HG03060 (cell line): ENCODE data around the gene AHNAK.
"Not testable (repeated sequence)": the region's sequence is repeated elsewhere in the genome, so short reads cannot be mapped to it uniquely, and the experiment has no call there.

Experiments used
- ATAC-seq: cut with Tn5 transposase; IDR thresholded peaks from one replicate; pipeline ENCODE4 v1.9.1; 2021; ENCODE audit warnings: low read depth, moderate number of reproducible peaks; ENCODE audit not compliant: unreplicated experiment

The AHNAK gene

DNA sequence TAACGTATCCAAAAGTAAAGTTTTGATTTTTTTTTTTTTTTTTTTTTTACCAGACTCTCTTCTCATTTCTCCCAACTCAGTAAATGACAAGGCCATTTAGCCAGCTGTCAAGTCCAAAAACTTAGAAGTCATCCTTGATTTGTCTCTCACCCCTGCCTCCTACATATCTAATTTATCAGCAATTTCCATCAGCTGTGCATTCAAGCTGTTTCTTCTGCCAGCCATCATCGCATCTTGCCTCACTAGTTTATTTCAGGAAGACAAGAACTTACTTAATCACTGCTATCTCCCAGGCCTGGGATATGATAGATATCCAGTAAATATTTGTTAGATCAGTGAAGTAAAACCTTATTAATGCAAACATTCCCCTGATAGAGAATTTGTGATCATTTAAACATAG lies 80.2 kb downstream of the AHNAK start:
- ATAC-seq, result no peak

DNA sequence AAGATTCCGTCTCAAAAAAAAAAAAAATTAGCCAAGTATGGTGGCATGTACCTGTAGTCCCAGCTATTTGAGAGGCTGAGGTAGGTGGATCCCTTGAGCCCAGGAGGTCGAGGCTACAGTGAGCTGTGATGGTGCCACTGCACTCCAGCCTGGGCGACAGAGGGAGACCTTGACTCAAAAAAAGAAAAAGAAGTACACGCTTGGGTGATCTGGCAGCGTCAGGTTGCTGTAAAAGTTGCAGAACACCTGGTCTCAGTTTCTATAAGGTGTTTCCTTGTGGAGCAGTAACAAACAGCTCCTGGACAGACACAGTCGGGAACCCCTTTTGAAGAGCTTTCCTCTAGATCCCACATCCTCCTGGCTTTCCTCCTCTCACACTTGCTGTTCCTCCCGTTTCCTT lies 82.0 kb downstream of the AHNAK start:
- no peak for ATAC-seq

DNA sequence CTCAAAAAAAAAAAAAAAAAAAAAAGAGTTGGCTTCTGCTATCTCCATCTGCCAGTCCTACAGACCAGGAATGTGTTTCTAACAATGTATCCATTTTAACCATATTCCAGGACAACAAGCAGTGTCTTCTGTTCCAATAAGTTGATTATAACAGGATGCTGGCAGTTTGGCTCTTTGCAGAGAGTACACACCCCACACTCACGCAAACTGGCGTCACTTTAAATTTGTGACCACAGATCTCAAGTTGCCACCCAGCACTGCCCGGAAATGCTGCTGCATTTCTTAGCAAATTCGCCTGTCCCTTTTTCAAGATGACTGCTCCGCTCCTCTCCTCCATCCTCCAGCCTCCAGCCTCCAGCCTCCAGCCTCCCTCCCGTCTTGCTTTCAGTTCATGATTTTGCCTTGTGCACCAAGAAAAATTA lies 83.5 kb downstream of the AHNAK start:
- ATAC-seq, result no peak

DNA sequence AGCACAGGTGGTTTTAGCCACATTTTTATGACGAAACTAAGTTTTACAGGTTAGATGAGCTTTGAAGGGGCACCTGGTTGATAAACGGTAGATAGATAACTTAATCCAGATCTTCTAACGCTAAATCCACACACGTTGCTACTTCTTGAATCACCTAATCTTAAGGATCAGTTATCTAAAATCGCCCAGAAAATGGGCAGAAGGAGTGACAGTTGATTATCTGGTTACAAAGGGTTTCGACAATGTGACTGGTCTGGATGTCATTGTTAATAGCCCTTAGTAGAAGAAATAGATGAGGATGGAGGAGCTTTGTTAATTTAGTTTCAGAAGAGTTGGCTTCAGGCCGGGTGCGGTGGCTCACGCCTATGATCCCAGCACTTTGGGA lies 84.1 kb downstream of the AHNAK start:
- ATAC-seq, result no peak

DNA sequence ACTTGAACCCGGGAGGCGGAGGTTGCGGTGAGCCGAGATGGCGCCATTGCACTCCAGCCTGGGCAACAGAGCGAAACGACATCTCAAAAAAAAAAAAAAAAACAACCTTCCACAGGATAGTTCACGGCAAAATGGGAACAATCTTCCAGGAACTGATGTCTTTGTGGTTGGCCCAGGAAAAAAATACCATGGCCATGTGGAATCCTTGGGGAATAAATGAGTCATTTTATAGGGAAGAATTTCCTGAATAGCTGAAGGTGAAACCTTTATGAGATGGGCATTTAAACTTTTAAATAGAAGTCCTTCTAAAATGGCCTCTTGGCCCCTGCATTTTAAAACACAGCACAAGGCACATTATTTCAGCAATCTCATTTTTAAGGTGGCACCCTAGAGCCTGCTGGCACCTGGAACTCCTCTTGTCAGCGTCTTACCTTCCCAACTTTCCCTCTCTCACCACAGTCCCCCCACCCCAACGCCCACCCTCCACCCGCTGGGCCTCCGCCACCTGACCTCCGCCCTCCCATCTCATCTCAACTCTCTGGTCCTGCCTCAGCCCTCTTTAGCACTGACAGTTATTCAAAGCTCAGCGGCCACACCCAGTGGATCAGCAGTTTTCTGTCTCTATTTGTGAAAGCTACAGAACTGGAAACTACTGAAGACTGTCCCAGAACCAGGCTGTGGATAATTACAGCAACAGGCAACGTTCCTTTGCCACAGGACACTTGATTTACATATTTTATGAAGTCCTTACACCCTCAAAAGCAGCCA lies 84.7 kb downstream of the AHNAK start:
- no peak for ATAC-seq

DNA sequence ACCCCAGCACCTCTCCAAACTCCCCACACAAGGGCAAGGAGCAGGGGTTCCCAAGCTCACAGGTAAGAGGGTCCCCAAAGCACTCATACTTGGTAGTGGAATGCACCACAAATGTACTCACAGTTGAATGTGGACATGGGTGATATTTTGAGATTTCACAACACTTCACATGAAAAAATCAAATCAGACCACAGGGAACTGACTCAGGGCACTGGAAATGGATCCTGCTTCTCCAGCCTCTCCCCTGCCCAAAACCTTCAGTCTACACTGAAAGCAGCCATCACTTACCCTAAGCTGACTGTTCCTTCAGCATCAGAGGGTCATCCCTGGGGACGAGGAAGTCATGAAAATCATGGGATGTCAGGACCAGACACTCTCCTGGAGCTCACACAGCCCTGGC lies 87.5 kb downstream of the AHNAK start:
- ATAC-seq, result no peak

DNA sequence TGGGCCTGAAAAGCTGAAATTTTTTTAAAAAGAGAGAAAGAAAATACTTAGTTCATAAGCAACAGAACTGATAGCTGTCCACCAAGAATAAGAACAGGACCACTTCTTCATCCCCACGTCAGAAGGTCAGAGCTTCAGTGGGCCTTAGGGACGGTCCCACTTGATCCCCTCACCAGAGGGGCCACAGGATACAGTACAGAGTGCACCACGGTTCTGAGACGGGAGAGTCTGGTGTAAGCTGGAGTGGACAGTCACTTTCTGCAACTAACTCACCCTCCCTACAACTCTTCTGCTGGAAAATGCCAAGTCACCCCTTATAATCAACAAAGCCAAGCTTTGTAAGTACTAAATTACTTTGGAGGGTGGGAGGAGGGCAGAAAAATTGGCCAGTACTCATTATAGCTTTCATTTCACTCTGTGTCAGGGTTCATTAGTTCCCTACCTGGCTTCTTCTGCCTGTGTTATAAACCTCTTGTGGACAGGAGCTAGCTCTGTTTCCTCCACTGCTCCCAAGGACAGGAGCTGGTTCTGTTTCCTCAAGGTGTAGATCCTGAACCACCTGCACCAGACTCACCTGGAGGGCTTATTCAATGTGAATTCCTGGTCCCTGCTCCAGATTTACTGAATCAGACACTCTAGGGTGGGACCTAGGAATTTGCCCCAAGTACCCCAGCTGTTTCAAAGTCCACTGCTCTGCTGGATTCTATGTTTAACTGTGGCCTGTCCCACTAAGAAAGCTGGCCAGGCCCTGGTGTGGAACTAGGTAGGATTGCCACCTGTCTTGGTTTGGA lies 88.2 kb downstream of the AHNAK start:
- no peak for ATAC-seq

DNA sequence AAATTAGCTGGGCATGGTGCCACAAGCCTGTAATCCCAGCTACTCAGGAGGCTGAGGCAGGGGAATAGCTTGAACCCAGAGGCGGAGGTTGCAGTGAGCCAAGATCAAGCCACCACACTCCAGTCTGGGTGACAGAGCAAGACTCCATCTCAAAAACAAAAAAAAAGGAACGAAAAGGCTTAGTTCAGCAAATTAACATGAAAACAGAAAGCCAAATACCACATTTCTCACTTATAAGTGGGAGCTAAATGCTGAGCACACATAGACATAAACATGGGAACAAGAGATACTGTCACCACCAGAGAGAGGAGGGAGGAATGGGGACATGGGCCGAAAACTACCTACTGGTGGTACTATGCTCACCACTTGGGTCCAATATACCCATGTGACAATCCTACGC lies 89.1 kb downstream of the AHNAK start:
- no peak for ATAC-seq

DNA sequence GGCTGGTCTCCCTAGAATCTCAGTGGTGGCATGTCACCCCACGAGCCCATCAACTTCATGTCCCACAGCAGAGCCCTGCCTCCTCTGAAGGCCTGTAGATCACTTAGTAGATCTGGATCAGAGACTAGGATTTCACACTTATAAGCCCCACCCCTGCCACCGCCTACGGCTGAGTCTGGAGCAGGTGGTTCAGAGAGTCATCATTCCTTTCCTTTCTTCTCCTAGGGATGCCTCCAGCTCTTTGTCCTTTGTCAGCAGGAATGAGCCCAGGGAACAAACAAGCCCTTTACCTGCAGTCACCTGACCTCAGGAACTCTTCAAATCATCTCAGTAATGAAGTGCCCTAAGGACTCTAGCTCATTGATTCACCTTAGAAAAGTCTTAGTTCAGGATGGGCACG lies 90.0 kb downstream of the AHNAK start:
- no peak for ATAC-seq

DNA sequence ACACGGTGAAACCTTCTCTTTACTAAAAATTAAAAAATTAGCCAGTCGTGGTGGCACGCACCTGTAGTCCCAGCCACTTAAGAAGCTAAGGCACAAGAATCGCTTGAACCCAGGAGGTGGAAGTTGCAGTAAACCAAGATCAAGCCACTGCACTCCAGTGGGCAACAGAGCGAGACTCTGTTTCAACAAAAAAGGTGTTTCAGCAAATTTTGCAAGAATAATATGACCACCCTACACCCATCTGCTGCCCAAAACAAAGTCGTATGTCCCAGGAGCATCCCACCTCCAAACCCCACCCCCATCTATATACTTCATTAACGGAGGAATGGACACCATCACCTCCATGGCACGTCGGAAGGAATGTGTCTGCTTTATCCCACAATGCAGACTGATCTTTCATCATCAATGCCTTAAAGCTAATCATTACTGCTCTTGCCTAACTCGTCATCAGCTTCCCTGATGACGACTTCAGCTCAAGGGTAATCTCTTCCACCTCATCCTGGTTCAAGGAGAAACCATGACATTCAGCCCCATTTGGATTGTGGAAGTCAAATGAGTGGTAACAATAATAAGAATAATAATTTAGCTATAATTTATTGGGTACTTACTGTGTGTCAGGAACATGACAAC lies 93.7 kb downstream of the AHNAK start:
- ATAC-seq, result no peak

DNA sequence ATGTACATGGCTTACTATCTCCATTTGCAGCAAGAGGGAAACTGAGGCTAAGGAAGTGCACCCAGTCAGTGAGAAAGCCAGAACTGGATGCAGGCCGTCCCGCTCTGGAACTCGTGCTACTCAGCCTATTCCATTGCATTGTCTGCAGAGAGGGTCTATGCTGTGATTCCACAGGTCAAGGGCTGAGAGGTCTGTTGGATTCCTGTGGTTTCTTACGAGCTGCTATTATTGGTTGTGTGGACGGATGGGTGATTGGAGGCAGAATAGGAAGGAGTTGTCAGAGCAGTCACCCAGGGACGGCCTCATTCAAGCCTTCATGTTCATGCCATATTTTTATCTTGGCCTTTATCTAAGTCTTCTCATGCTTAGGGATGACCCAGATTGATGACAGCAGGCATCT lies 94.3 kb downstream of the AHNAK start:
- ATAC-seq, result no peak

DNA sequence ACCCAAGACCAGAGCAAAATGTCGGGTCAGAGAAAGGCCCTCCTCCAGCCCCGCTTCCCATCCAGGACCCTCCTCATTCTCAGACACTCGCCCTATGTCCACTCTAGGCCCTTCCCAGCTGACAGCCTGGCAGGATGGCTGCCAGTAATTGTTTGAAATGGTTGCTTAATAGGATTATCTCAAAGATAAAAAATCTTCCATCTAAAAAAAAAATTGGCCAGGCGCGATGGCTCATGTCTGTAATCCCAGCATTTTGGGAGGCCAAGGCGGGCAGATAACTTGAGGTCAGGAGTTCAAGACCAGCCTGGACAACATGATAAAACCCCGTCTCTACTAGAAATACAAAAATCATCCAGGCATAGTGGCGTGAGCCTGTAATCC lies 95.4 kb downstream of the AHNAK start:
- no peak for ATAC-seq

DNA sequence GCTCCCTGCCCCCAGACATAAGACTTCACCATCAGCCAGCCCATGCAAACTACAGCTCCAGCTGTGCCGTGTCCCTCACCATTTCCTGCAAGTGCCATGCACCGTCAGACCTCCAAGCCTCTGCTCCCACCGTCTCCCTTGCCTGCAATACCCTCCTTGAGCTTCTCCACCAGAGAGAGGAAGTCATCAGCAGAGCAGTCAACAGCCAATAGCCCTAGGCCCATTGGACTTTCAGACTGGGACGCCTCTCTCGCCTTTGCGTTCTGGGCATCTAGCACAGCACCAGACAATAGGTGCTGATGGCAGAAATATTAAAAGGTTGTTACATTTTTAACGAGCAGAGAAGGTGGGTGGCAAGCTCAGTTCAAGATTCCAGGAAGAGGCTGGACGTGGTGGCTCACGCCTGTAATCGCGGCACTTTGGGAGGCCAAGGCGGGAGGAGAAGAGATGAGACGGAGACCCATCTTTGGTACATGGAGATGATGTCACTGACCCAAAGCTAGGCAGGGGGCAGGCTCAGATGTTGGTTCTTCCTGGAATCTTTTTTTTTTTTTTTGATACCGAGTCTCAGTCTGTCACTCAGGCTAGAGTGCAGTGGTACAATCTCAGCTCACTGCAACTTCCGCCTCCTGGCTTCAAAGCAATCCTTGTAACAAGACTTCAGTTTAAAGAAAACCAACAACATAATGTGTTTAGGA lies 95.9 kb downstream of the AHNAK start:
- ATAC-seq, result no peak

DNA sequence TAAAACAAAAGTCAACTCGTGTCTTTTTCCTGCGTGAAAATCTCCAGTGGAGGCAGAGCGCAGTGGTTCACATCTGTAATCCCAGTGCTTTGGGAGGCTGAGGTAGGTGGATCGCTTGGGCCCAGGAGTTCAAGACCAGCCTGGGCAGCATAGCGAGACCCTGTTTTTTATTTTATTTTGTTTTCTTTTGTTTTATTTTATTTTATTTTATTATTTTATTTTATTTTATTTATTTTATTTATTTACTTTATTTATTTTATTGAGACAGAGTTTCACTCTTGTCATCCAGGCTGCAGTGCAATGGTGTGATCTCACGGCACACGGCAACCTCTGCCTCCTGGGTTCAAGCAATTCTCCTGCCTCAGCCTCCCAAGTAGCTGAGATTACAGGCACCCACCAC lies 96.7 kb downstream of the AHNAK start:
- not testable (repeated sequence) for ATAC-seq

DNA sequence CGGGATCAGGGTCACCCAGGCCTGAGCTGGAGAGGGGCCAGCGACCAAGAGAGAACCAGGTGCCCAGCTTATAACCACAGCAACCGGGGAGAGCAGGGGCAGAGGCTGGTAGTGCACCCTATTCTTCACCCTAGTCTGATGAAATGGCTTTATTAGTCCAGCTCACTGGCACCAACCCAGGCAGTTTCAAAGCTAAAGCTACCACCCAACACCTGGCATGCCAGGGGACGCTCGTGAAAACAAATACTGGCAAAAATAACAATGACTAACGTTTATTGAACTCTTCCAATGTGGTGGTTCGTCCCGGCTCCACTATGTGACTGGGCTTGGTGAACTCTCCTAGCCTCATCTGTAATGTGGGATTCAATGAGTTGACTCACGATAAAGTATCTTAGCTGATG lies 97.2 kb downstream of the AHNAK start:
- ATAC-seq, result no peak

DNA sequence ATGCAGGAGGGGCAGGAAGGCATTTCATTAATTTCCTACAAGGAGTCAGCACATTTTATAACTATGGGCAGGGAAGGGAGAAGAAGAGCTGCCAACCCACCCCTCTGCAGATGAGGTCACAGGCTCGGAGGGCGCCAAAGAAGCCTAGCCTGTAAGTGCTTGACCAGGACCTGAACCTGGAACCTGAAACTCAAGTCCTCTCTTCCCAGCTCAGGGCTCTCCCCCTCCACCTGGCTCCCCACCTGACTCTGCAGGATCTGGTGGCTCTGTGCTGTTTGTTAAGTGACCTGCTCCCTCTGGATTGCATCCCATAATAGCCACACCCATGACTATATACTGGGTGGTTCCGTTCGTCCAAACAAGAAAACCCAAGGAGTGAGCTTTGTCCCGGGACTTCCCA lies 100.5 kb downstream of the AHNAK start:
- no peak for ATAC-seq

DNA sequence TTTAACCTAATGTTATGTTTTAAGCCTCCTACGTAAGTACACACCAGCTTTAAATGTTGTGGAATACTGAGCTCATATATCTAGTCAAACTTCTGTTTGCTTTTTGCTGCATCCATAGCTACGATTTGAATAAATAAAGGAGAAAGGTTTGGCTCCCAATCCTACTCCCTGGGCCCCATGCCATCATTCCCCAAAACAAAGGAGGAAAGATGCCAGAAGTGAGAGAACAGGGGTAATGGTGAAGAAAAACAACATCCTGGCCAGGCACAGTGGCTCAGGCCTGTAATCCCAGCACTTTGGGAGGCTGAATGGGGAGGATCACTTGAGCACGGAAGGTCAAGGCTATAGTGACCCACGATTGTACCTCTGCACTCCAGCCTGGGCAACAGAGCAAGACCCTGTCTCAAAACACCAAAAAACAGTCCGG lies 101.3 kb downstream of the AHNAK start:
- no peak for ATAC-seq

DNA sequence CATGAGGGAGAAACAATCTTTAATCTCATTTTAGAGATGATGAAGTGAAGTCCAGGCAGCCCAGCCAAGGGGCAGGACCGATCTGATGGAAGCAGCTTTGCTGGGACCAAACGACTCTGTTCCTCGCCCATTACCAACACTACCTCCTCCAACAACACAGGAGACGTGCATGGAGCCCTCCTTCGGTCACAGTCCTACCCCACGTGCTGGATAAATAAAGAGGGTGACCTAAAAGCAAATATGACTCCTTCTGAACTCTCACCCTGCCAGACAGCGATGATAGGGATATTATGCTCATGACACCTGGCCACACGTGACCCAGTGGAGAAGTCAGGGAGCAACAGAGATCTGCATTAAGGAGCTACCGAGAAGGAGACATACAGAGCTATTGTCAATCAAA lies 101.8 kb downstream of the AHNAK start:
- no peak for ATAC-seq

DNA sequence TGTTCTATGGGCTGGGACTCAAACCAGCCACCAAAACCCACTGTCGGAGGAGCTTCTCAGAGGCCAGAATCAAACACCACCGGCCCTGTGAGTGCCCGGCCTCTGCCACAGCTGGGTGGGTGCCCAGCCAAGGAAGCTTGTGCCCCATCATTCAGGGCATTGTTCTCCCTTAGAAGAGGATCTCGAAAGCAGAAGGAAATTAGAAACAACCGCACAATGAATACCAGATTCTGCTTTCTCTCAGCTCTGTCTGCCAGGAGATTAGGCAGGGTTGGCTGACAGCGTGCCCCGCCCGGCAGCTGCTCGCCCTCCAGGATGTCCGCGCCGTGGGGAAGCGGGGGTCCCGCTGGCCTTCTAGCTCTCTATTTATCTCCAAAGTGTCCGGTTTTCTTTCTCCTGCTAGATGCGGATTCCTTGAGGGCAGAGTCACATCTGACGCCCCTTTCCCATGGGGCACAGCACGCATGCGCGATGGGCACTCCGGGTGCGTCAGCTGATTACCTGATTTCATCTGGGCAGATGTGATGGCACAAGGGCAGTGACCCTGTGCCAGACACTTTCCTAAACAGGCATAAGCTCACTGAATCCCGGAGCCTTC lies 102.3 kb downstream of the AHNAK start:
- no peak for ATAC-seq

DNA sequence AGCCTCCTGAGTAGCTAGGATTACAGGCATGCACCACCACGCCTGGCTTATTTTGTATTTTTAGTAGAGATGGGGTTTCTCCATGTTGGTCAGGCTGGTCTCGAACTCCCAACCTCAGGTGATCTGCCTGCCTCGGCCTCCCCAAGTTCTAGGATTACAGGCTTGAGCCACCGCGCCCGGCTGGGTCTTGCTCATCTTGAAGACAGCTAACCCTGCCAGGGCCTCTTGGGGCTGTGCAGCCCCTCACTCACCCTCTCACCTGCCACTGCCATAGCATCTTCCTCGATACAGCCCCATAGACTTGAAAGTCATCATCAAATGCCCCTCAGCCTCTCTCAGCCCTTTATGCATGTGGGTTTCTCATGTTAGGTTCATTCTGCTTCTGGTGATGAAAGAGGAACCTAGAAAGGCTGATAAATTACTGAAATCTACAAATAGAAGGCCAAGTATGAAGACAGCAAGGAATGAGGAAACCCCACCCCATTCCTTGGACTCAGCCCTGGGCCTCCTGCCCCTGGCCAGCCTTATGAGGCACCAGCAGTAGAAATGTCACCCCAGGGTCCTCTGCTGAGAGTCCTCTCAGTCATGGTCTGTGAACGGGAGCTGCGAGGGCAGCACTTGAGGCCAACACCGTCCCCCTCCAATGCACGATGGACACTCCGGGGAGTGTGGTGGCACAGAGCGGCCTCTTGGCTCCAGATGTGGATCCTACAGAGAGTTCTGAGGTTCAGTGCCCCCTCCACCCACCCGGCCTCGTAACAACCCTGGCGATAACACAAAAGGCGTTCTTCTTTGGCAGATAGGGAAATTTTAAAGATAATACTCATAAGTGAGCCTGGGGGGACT lies 103.0 kb downstream of the AHNAK start:
- ATAC-seq, result no peak
